SK-N-SH treated with all-trans-retinoic acid at 6 μM for 48 hours (cell line): Measurements from ENCODE around the gene SYNGR1.

ENCODE experiments used
- OSR1 ChIP-seq: fragments of 250-450 bp; sonication (Bioruptor Pico); IDR thresholded peaks from 2 replicates; pipeline ENCODE4 v1.8.0; 2022; ENCODE audit warnings: moderate library complexity, mild to moderate bottlenecking, inconsistent platforms
- ZC3H10 ChIP-seq: fragments of 250-450 bp; sonication (Bioruptor Pico); IDR thresholded peaks from 2 replicates; pipeline ENCODE4 v1.5.1; 2021; ENCODE audit warnings: mild to moderate bottlenecking, moderate library complexity
- ZFP30 ChIP-seq: fragments of 450-650 bp; formaldehyde crosslinking; IDR thresholded peaks from 2 replicates; pipeline ENCODE4 v1.5.0; 2022; ENCODE audit warnings: mild to moderate bottlenecking, moderate library complexity
- ZNF8 ChIP-seq: fragments of 450-650 bp; formaldehyde crosslinking; IDR thresholded peaks from 2 replicates; pipeline ENCODE4 v1.5.0; 2020; ENCODE audit warnings: mild to moderate bottlenecking, moderate library complexity
- TF ChIP-seq, protein P1 (sequence below): fragments of 250-450 bp; sonication (Bioruptor Pico); IDR thresholded peaks from 2 replicates; pipeline ENCODE4 v1.8.0; 2020; ENCODE audit warnings: mild to moderate bottlenecking, moderate library complexity, borderline replicate concordance

DNA sequence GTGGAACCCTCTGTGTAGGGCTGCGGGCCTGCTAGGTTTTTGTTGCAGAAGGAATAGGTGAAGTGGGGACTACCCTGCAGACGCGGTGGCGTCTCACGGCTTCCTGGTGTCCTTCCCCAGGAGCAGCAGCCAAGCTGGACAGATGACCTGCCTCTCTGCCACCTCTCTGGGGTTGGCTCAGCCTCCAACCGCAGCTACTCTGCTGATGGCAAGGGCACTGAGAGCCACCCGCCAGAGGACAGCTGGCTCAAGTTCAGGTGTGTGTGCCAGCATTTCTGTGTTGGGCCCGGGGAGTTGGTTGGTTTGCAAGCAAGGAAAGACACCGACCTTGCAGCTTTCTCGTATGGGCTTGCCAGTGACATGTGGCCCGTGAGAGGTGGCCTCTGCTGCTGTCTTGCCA is 65.1 kb downstream of the SYNGR1 start:
- TF ChIP-seq, protein P1, sequence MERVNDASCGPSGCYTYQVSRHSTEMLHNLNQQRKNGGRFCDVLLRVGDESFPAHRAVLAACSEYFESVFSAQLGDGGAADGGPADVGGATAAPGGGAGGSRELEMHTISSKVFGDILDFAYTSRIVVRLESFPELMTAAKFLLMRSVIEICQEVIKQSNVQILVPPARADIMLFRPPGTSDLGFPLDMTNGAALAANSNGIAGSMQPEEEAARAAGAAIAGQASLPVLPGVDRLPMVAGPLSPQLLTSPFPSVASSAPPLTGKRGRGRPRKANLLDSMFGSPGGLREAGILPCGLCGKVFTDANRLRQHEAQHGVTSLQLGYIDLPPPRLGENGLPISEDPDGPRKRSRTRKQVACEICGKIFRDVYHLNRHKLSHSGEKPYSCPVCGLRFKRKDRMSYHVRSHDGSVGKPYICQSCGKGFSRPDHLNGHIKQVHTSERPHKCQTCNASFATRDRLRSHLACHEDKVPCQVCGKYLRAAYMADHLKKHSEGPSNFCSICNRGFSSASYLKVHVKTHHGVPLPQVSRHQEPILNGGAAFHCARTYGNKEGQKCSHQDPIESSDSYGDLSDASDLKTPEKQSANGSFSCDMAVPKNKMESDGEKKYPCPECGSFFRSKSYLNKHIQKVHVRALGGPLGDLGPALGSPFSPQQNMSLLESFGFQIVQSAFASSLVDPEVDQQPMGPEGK (CRISPR knock-in tag): no peak
- TF ChIP-seq ZFP30: no peak
- no peak for TF ChIP-seq ZC3H10
- no peak for TF ChIP-seq OSR1
- TF ChIP-seq ZNF8 (CRISPR knock-in tag): no peak
